ENCODE measurements around the gene EFTUD2. TPM values are rescaled to one million over a fixed set of nuclear protein-coding genes. Genes with fewer than 3 reads are reported as not detected.
"Not testable (repeated sequence)": the region's sequence is repeated elsewhere in the genome, so short reads cannot be mapped to it uniquely, and the experiment has no call there.

EFTUD2 gene
- total RNA-seq, result 10 to 100 TPM; 53.4 to 85.7 (median 59.8) TPM

GRCh38 chr17:44899074-44899782 lies at the start of gene EFTUD2:
EFTUD2 (minus strand) TSS chr17:44899445; CDS start chr17:44894521, 4,924 bp downstream.
- intact Hi-C loops (cut with DNase I), result no loop called here
- WGBS, 2 donors, result 0 to 1% methylated on average over 32 to 40 of the region's 54 CpGs
- TF ChIP-seq, protein P1, sequence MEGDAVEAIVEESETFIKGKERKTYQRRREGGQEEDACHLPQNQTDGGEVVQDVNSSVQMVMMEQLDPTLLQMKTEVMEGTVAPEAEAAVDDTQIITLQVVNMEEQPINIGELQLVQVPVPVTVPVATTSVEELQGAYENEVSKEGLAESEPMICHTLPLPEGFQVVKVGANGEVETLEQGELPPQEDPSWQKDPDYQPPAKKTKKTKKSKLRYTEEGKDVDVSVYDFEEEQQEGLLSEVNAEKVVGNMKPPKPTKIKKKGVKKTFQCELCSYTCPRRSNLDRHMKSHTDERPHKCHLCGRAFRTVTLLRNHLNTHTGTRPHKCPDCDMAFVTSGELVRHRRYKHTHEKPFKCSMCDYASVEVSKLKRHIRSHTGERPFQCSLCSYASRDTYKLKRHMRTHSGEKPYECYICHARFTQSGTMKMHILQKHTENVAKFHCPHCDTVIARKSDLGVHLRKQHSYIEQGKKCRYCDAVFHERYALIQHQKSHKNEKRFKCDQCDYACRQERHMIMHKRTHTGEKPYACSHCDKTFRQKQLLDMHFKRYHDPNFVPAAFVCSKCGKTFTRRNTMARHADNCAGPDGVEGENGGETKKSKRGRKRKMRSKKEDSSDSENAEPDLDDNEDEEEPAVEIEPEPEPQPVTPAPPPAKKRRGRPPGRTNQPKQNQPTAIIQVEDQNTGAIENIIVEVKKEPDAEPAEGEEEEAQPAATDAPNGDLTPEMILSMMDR (IDR thresholded peaks at IDR 0.05), result peak in 3 of 6 experiments; percentile 28 to 37 (median 31)
- TF ChIP-seq POLR2A (IDR thresholded peaks at IDR 0.05), result peak in 2 of 4 donors; percentile 15 to 34
- Histone ChIP-seq H3K27ac (peak within 1 kb of the TSS; percentile 91 to 98 (median 95)), H3K27me3 (no peaks in the 10 kb centered on the region), H3K4me3 (peak within 1 kb of the TSS; percentile 50 to 75 (median 62)), H3K36me3 (peaks cover 0 to 20% (median 3%) of the 10 kb centered on the region in 3 donors), H3K9me3 (no peaks in the 10 kb centered on the region), H3K4me1 (peaks cover 20 to 46% (median 24%) of the 10 kb centered on the region in 3 donors)
- peak; percentile 66 for DNase-seq

DNA sequence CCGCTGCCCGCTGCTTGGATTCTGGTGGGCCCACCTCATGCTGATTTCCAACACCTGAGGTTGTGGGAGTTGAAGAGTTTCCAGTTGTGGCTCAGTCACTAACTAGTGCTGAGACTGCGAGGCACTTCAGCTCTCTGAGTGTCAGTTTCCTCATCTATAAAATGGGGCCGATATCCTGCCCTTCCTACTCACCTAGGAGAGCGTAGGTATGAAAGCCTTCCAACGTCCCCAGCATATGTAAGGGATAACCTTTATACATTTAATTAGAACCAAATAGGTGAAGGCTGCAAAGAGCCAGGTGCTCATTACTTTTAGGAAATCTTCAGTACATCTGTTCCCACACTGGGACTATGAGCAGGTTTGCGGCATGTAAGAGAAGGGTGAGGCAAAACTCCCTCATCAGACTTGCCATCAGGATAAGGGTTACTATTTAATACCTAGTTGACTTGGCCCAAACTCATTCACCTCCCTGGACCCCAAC lies 49.1 kb upstream of the EFTUD2 start:
- no peaks in the 10 kb centered on the region for H3K27me3 ChIP-seq
- peak overlapping the region in 3 of 4 donors; percentile 56 to 73 (median 62) for H3K27ac ChIP-seq
- intact Hi-C loops (cut with DNase I), result no loop called here
- no peaks in the 10 kb centered on the region for H3K36me3 ChIP-seq
- TF ChIP-seq, protein P1 (IDR thresholded peaks at IDR 0.05), result no peak
- no peak for TF ChIP-seq POLR2A (IDR thresholded peaks at IDR 0.05)
- peak overlapping the region; percentile 42 to 79 (median 66) for H3K4me3 ChIP-seq
- no peaks in the 10 kb centered on the region for H3K9me3 ChIP-seq
- DNase-seq, result no peak
- peaks cover 8 to 21% (median 11%) of the 10 kb centered on the region in 3 donors for H3K4me1 ChIP-seq
- WGBS, 2 donors, result 73 to 100% methylated on average over 1 to 6 of the region's 7 CpGs

- 3 to 7% methylated on average over 17 to 28 of the region's 62 CpGs for WGBS, 2 donors
- intact Hi-C loops (cut with DNase I), result no loop called here
- H3K27ac ChIP-seq, result peak within 1 kb of the TSS; percentile 51 to 73 (median 59)
These were observed 48.4 kb upstream of the EFTUD2 start, which contains the start of gene KIF18B for GRCh38 chr17:44947461-44948314. KIF18B (minus strand) TSS chr17:44947773; CDS start chr17:44936344, 11,429 bp downstream.

GRCh38 chr17:44945652-44946051 lies 46.4 kb upstream of the EFTUD2 start:
- WGBS, 2 donors, result 80 to 93% methylated on average over 3 to 9 of the region's 10 CpGs
- H3K27ac ChIP-seq; H3K36me3 ChIP-seq; DNase-seq; H3K4me3 ChIP-seq; H3K9me3 ChIP-seq; intact Hi-C loops (cut with DNase I); H3K27me3 ChIP-seq: not testable (repeated sequence)
- peaks cover 8 to 35% (median 11%) of the 10 kb centered on the region in 3 donors for H3K4me1 ChIP-seq

More at GRCh38 chr17:44947461-44948314, 48.4 kb upstream of the EFTUD2 start, which contains the start of gene KIF18B:
- peak; percentile 78 for DNase-seq
- Histone ChIP-seq H3K9me3 (no peaks in the 10 kb centered on the region), H3K4me3 (peak within 1 kb of the TSS; percentile 42 to 79 (median 66)), H3K27me3 (no peaks in the 10 kb centered on the region), H3K36me3 (no peaks in the 10 kb centered on the region), H3K4me1 (peaks cover 8 to 22% (median 11%) of the 10 kb centered on the region in 3 donors)
- peak in 1 of 4 donors; percentile 76 for TF ChIP-seq POLR2A (IDR thresholded peaks at IDR 0.05)
- TF ChIP-seq, protein P1 (IDR thresholded peaks at IDR 0.05), result no peak

GRCh38 chr17:44942456-44942855 lies 43.2 kb upstream of the EFTUD2 start:
- H3K27ac ChIP-seq, result no peak overlapping the region
- no peak overlapping the region for H3K4me3 ChIP-seq
- H3K27me3 ChIP-seq, result no peaks in the 10 kb centered on the region
- intact Hi-C loops (cut with DNase I), result no loop called here
- H3K9me3 ChIP-seq, result peaks cover 0 to 6% (median 0%) of the 10 kb centered on the region in 3 donors
- H3K36me3 ChIP-seq, result no peaks in the 10 kb centered on the region
- DNase-seq, result no peak
- WGBS, 2 donors, result 65 to 75% methylated on average over 4 of the region's 4 CpGs
- H3K4me1 ChIP-seq, result peaks cover 4 to 27% (median 5%) of the 10 kb centered on the region in 3 donors
- no peak for TF ChIP-seq POLR2A (IDR thresholded peaks at IDR 0.05)
- TF ChIP-seq, protein P1 (IDR thresholded peaks at IDR 0.05), result no peak
